GM23338 (cell line): Measurements from ENCODE around the gene AKR7A3. TPM values are rescaled to one million over a fixed set of nuclear protein-coding genes. Genes with fewer than 3 reads are reported as not detected.

ENCODE experiments used
- ATAC-seq: fragments of 200-7000 bp; cut with Tn5 transposase; 3 replicates; pipeline ENCODE4 v1.9.1; 2020
- DNase-seq: peaks from one replicate; pipeline ENCODE4 v3.0.0-alpha.2; 2015; ENCODE audit warnings: low spot score
- H2AFZ ChIP-seq: fragments of 200-600 bp; sonication (generic); 2 replicates; pipeline ENCODE4 v1.8.0; 2016; ENCODE audit warnings: antibody characterized with exemption, mild to moderate bottlenecking, moderate library complexity
- H3F3A ChIP-seq: fragments of 200-600 bp; sonication (generic); replicated peaks from 2 replicates; pipeline ENCODE4 v1.8.0; 2017; ENCODE audit warnings: antibody characterized with exemption, mixed run types, low read depth
- H3K27ac ChIP-seq: fragments of 200-600 bp; sonication (generic); 2 replicates; pipeline ENCODE4 v1.6.1; 2016; ENCODE audit warnings: low read depth
- H3K27me3 ChIP-seq: fragments of 200-600 bp; sonication (generic); 2 replicates; pipeline ENCODE4 v1.8.0; 2016; ENCODE audit warnings: mild to moderate bottlenecking, mixed run types, moderate library complexity; ENCODE audit not compliant: insufficient read depth
- H3K36me3 ChIP-seq: fragments of 200-600 bp; sonication (generic); 2 replicates; pipeline ENCODE4 v1.8.0; 2016; ENCODE audit warnings: mild to moderate bottlenecking; ENCODE audit not compliant: insufficient read depth
- H3K4me1 ChIP-seq: fragments of 200-600 bp; sonication (generic); 2 replicates; pipeline ENCODE4 v1.8.0; 2016; ENCODE audit warnings: mild to moderate bottlenecking, moderate library complexity; ENCODE audit not compliant: insufficient read depth
- H3K4me2 ChIP-seq: fragments of 200-600 bp; sonication (generic); 2 replicates; pipeline ENCODE4 v1.7.1; 2017; ENCODE audit warnings: mixed run types
- H3K4me3 ChIP-seq: fragments of 200-600 bp; sonication (generic); 2 replicates; pipeline ENCODE4 v1.6.1; 2016; ENCODE audit warnings: mixed run types
- H3K79me2 ChIP-seq: fragments of 200-600 bp; sonication (generic); replicated peaks from 2 replicates; pipeline ENCODE4 v1.8.0; 2017; ENCODE audit warnings: mild to moderate bottlenecking; ENCODE audit not compliant: insufficient read depth
- H3K9me2 ChIP-seq: fragments of 200-600 bp; sonication (generic); 2 replicates; pipeline ENCODE4 v1.8.0; 2017; ENCODE audit not compliant: insufficient read depth
- H4K20me1 ChIP-seq: fragments of 200-600 bp; sonication (generic); replicated peaks from 2 replicates; pipeline ENCODE4 v1.8.0; 2017; ENCODE audit warnings: mild to moderate bottlenecking; ENCODE audit not compliant: insufficient read depth
- H3K27ac Mint-ChIP-seq: 2 replicates; pipeline ENCODE4 v1.8.0; 2020; ENCODE audit warnings: inconsistent platforms, mild to moderate bottlenecking, moderate library complexity, mixed read lengths
- H3K27me3 Mint-ChIP-seq: 3 replicates; pipeline ENCODE4 v1.8.0; 2022; ENCODE audit warnings: low read depth, mild to moderate bottlenecking, moderate library complexity, mixed read lengths, inconsistent platforms; ENCODE audit not compliant: insufficient read depth, poor library complexity
- H3K36me3 Mint-ChIP-seq: 3 replicates; pipeline ENCODE4 v1.8.0; 2021; ENCODE audit warnings: low read depth, mild to moderate bottlenecking, inconsistent platforms, moderate library complexity, mixed read lengths
- H3K4me1 Mint-ChIP-seq: 3 replicates; pipeline ENCODE4 v1.8.0; 2020; ENCODE audit warnings: mild to moderate bottlenecking, inconsistent platforms, mixed read lengths
- H3K4me3 Mint-ChIP-seq: 3 replicates; pipeline ENCODE4 v1.8.0; 2021; ENCODE audit warnings: moderate library complexity, mild to moderate bottlenecking, inconsistent platforms, mixed read lengths
- H3K9me3 Mint-ChIP-seq: 3 replicates; pipeline ENCODE4 v1.8.0; 2020; ENCODE audit warnings: moderate library complexity, mild to moderate bottlenecking, inconsistent platforms, mixed read lengths
- CREB1 ChIP-seq: fragments of 250-450 bp; sonication (Bioruptor Pico); IDR thresholded peaks from 2 replicates; pipeline ENCODE4 v1.5.0; 2020; ENCODE audit warnings: low read depth, mild to moderate bottlenecking, moderate library complexity
- CTCF ChIP-seq, 2 experiments: fragments of 200-600 bp in 1 of 2; sonication (generic) in 1 of 2; conservative IDR thresholded peaks; 2 replicates each; pipeline versions ENCODE4 v1.5.1 to v1.6.1; 2016 to 2017; ENCODE audit warnings: antibody characterized with exemption in 2 of 2, low read depth in 2 of 2, mild to moderate bottlenecking in 2 of 2, moderate library complexity in 1 of 2
- EZH2 ChIP-seq: fragments of 200-600 bp; sonication (generic); IDR thresholded peaks from one replicate; pipeline ENCODE4 v1.8.0; 2017; ENCODE audit warnings: antibody characterized with exemption, mild to moderate bottlenecking, low read depth; ENCODE audit not compliant: unreplicated experiment
- EZH2phosphoT487 ChIP-seq: fragments of 200-600 bp; sonication (generic); IDR thresholded peaks from one replicate; pipeline ENCODE4 v1.8.1; 2018; ENCODE audit warnings: antibody characterized with exemption; ENCODE audit not compliant: unreplicated experiment
- JUNB ChIP-seq: IDR thresholded peaks from one replicate; pipeline ENCODE4 v1.6.1; 2016; ENCODE audit warnings: antibody characterized with exemption; ENCODE audit not compliant: unreplicated experiment
- NANOG ChIP-seq: IDR thresholded peaks from 2 replicates; pipeline ENCODE4 v1.6.1; 2016; ENCODE audit warnings: antibody characterized with exemption, borderline replicate concordance
- POLR2AphosphoS5 ChIP-seq: IDR thresholded peaks from 2 replicates; pipeline ENCODE4 v1.6.1; 2016; ENCODE audit warnings: antibody characterized with exemption, low read depth
- REST ChIP-seq: IDR thresholded peaks from one replicate; pipeline ENCODE4 v1.6.1; 2018; ENCODE audit warnings: antibody characterized with exemption; ENCODE audit not compliant: unreplicated experiment
- STAT1 ChIP-seq: IDR thresholded peaks from one replicate; pipeline ENCODE4 v1.6.1; 2016; ENCODE audit warnings: antibody characterized with exemption; ENCODE audit not compliant: unreplicated experiment
- ZNF114 ChIP-seq: fragments of 250-450 bp; sonication (Bioruptor Pico); IDR thresholded peaks from 2 replicates; pipeline ENCODE4 v1.5.0; 2020; ENCODE audit warnings: mild to moderate bottlenecking, moderate library complexity
- ZNF331 ChIP-seq: fragments of 250-450 bp; sonication (Bioruptor Pico); IDR thresholded peaks from 2 replicates; pipeline ENCODE4 v1.5.0; 2020; ENCODE audit warnings: low read depth, mild to moderate bottlenecking, moderate library complexity
- polyA plus RNA-seq: library from polyadenylated mRNA; unstranded; fragments of >200 nt; fragmentation: Nextera tagmentation; extraction: Ambion mirVana; gene quantifications from 2 replicates; pipeline ENCODE4 v1.2.1, GENCODE V29; 2016
- total RNA-seq: library from RNA; depleted of rRNA; stranded (reverse); fragments of >200 nt; shearing (Covaris generic); gene quantifications from 2 replicates; pipeline ENCODE4 v1.2.3, GENCODE V29; 2014

The AKR7A3 gene
- total and polyA plus RNA-seq, 2 experiments from 2014 or later, result 0.14 to 0.86 TPM

- H4K20me1 ChIP-seq, result no peaks in the 10 kb centered on the region; the same call in 1 of the 2 replicates
- H3K9me2 ChIP-seq, result no peaks in the 10 kb centered on the region
- Mint-ChIP-seq H3K9me3 (no peaks in the 10 kb centered on the region), H3K27ac (no peak overlapping the region), H3K4me3 (no peak overlapping the region), H3K36me3 (peaks cover 7% of the 10 kb centered on the region), H3K4me1 (no peaks in the 10 kb centered on the region), H3K27me3 (peaks cover 13% of the 10 kb centered on the region)
- no peak for ATAC-seq
- no peaks in the 10 kb centered on the region for H3K4me1 ChIP-seq
- no peaks in the 10 kb centered on the region for H3K36me3 ChIP-seq
- no peak overlapping the region for H3K4me3 ChIP-seq
- no peak overlapping the region for H3K4me2 ChIP-seq
- no peak for TF ChIP-seq NANOG
- no peak for TF ChIP-seq ZNF331 (CRISPR knock-in tag)
- no peak for TF ChIP-seq CREB1 (CRISPR knock-in tag)
- no peak for TF ChIP-seq ZNF114 (CRISPR knock-in tag)
- H3K27me3 ChIP-seq, result no peaks in the 10 kb centered on the region
- no peaks in the 10 kb centered on the region for H3K79me2 ChIP-seq
- no peak overlapping the region for H3K27ac ChIP-seq
- H3F3A ChIP-seq, result no peaks in the 10 kb centered on the region
- no peak for DNase-seq
- H2AFZ ChIP-seq, result no peak overlapping the region
Observed at GRCh38 chr1:19331262-19331878, 42.8 kb upstream of the AKR7A3 start.

GRCh38 chr1:19330449-19331135 is 42.0 kb upstream of the AKR7A3 start:
- Histone ChIP-seq H3K4me2 (no peak overlapping the region), H3K36me3 (no peaks in the 10 kb centered on the region), H4K20me1 (no peaks in the 10 kb centered on the region; the same call in 1 of the 2 replicates), H3K27ac (no peak overlapping the region), H3F3A (no peaks in the 10 kb centered on the region), H3K27me3 (no peaks in the 10 kb centered on the region), H3K4me3 (no peak overlapping the region), H2AFZ (no peak overlapping the region), H3K9me2 (no peaks in the 10 kb centered on the region), H3K4me1 (no peaks in the 10 kb centered on the region), H3K79me2 (no peaks in the 10 kb centered on the region)
- H3K4me3 Mint-ChIP-seq, result no peak overlapping the region
- DNase-seq (no peak), ATAC-seq (no peak)
- H3K27me3 Mint-ChIP-seq, result peaks cover 10% of the 10 kb centered on the region
- H3K36me3 Mint-ChIP-seq, result peaks cover 7% of the 10 kb centered on the region
- no peaks in the 10 kb centered on the region for H3K4me1 Mint-ChIP-seq
- H3K9me3 Mint-ChIP-seq, result no peaks in the 10 kb centered on the region
- no peak overlapping the region for H3K27ac Mint-ChIP-seq
- no peak for TF ChIP-seq EZH2phosphoT487
- no peak for TF ChIP-seq REST
- no peak for TF ChIP-seq CTCF (conservative IDR thresholded peaks at IDR 0.05; ENCODE audit: low read depth in 2 of 2)
- no peak for TF ChIP-seq ZNF114 (CRISPR knock-in tag)
- no peak for TF ChIP-seq JUNB
- TF ChIP-seq STAT1, result no peak
- no peak for TF ChIP-seq NANOG
- no peak for TF ChIP-seq ZNF331 (CRISPR knock-in tag)
- no peak for TF ChIP-seq CREB1 (CRISPR knock-in tag)
- no peak for TF ChIP-seq POLR2AphosphoS5
- TF ChIP-seq EZH2, result no peak
